Measurements from ENCODE around the gene SMCO2.
A peak's percentile ranks its signal among the peaks of the same experiment; 100 is the strongest.

Gene SMCO2

GRCh38 chr12:27502021-27502435, 55.5 kb downstream of the SMCO2 start:
- DNase-seq = no peak

GRCh38 chr12:27504507-27504906, 58.0 kb downstream of the SMCO2 start:
- no peak for DNase-seq

DNA sequence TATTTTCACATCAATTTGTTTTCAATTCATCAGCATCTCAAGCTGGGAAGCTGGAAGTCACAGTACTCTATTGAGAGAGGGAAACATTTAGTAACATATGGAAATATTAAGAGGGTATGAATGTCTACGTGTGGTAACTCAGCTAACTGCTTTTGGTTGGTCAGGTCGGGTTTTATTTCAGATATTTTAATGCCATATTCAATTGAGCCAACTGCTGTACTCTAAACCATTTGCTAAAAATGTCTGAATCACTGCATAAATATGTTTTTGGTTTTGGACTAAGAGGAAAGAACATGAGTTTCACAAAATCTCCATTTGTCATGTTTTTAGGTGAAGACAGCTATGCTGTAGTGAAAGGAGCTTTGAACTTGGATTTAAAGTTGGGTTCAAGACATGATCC, 58.6 kb downstream of the SMCO2 start:
- no peak for DNase-seq

DNA sequence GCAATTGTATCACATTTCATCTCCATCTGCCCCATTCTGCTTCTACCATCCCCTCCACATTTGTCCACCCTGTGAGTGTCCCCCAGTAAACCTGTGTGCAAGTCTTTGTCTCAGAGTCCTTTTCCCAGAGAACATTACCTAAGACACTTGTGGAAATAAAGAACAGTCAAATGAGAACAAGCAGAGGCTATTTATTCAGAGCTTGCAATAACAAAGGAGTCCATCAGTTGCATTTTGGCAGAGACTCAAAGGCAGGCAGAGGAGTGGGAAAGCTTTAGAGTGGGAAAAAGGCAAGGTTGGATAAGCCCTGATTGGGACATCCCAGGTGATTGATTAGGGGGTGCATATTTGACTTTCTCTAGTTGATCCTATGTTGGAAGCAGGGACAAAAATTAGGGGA, 59.2 kb downstream of the SMCO2 start:
- no peak for DNase-seq

GRCh38 chr12:27506645-27507189, 60.2 kb downstream of the SMCO2 start:
- no peak for DNase-seq

DNA sequence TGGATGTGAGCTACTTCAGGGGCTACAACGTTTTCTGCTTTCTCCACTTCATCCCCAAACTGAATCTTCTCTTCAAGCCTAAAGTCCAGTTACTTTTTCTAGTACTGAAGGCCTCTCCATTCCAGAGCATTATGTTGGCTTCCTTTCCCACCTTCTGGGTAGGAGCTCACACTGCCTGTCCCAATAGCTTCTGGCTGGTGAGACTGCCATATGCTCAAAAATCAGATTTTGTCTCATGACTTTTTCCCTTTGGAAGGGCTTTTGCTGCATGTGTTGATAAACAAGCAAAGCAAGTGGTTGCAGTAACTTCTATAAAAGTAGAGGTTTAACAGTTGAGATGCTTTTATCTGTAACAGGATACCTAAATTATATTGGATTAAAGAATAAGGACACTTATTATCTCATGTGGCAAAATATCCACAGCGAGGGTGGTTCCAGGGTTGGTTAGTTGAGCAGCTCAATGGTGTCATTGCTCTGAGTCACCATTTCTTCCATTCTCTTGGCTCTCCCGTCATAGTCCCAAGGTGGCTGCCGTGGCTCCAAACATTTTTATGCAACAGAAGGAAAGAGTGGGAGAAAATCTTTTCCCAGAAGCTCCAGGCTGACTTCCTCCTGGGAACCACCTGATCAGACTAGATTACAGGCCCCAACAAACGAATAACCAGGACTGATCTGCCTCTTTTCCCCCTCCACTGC, 62.3 kb downstream of the SMCO2 start:
- DNase-seq = no peak

DNA sequence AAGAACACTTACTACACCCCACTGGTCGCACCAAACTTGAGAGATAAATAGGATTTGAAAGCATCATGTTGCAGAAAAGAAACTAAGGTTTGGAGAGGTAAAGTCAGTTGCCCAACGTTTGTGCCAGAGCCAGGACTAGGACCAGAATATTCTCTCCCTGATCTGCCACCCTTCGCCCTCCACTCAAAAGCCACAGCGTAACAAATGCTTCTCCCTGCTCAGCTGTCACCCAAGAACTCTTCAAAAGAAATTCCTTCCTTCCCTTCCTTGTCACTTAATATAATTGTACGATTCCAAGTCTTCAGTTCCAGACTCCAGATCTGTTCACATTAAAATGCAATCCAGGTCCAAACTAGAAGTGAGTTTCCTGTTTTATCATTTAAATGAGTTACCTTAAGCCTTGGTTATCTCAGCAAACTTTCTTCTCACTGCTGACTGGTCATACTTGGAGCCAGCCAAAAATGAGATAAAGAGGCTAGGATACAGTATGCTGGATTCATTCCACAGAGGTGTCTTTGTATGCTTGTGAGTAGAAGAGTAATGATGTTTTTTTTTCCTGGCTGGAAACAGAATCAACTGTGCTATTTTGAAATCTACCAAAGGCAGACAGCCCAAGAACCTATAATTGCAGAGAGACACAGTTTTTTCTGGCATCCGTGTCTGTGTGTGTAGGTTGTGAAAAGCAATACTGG, 64.6 kb downstream of the SMCO2 start:
- no peak for DNase-seq

GRCh38 chr12:27511723-27512045, 65.1 kb downstream of the SMCO2 start:
- DNase-seq = no peak

- DNase-seq = no peak
Measured at GRCh38 chr12:27513155-27513824, 66.8 kb downstream of the SMCO2 start.

DNA sequence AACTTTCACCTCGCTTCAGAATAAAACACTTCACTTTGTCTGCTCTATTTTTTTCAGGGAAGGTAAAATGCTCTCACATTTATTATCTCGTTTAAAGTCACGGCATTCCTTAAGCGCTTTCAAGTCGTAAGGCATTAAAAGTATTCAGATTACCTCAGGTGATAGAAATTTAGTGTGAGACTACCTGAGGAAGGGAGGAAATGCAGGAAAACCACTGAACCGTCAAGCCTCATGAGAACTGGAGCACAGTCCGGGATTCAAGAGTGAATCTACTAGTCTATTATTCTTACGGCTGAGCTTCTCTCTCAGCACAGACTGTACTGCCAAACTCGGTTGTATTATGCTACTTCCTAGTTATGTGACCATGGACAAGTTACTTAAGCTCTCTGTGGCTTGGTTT, 69.1 kb downstream of the SMCO2 start:
- DNase-seq = no peak

GRCh38 chr12:27516625-27517024, 70.1 kb downstream of the SMCO2 start:
- DNase-seq = no peak

DNA sequence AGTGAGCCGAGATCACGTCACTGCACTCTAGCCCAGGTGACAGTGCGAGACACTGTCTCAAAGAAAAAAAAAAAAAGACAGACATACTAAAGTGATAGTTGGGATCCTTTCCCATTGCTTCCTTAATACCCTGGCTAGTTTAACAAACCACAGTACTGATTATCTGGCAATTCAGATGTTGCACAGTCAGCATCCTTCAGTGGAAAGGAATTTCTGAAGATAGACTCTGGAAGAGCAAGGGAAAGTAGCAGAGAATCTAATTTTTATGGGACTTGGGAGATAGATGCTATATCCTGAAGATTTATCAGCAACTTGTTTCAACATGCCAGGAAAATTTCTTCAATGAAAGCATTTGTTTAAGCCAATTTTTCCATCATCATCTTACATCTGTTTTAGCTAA, 71.0 kb downstream of the SMCO2 start:
- DNase-seq = no peak

- no peak for DNase-seq
Measured at GRCh38 chr12:27517961-27518665, 71.6 kb downstream of the SMCO2 start.

- no peak for DNase-seq
Measured at GRCh38 chr12:27521066-27521465, 74.5 kb downstream of the SMCO2 start.

DNA sequence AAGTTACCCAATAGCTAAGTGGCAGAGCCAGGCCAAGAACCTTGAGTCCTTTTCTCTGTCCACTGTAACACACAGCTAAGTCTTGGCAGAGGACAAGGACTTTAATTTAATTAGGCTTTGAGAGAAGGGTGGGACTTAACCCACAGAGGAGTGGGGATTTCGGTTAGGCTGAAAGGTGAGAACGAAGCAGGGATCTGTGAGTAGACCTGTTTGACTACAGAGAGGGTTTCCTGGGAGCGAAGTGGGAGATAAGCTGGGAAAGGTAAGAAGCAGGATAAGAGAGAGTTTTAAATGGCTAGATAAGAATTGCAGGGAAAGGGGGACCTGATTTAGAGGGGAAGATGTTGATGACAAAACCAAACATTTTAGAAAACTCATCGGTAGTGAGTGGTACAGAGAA, 75.4 kb downstream of the SMCO2 start:
- no peak for DNase-seq

GRCh38 chr12:27523305-27523641, 76.7 kb downstream of the SMCO2 start:
- DNase-seq = no peak

DNA sequence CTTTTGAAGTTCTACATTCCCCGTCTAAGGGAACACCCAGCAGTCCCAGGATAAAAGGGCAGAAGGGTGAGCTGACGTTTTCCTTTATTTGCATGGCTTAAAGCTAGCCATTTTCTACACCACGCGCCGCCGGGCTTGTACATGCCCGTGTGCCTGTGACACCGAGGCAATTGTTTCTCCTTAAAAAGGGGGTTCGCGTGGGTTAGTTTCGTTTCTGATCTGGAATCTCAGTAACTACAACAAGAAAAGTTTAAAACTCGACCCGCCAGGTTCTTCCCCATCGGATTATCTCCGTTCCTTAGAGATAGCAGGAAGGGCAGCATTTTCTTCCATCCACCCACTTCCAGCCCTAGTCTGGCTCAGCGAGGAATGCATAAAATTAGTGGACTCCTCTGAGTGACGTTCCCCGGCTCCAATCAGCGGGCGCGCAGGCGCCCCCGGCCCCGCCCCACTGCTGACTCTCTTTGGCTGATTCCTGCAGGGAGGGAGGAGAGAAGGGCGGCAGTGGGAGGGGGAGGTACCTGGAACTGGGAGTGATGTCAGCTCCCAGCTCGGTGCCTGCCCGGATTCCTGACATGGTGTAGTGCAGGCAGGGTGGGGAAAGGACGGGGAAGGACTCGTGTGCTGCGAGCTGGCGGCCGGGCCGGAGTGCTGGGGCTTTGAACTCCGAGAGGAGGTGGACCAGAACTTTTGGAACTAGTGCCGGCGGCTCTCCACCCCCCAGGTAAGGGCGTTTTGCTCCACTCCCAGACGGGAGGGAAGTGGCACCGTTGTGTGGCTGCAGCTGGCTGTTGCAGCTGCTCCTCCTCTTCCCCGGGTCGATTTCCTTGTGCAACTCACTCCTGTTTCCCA, 77.3 kb downstream of the SMCO2 start, which contains the start of gene PPFIBP1:
Gene PPFIBP1 (plus strand): TSS at position 565 of the 852 bp plus-strand sequence. CDS start 109,191 bp downstream, outside the sequence.
- DNase-seq = peak; percentile 95

DNA sequence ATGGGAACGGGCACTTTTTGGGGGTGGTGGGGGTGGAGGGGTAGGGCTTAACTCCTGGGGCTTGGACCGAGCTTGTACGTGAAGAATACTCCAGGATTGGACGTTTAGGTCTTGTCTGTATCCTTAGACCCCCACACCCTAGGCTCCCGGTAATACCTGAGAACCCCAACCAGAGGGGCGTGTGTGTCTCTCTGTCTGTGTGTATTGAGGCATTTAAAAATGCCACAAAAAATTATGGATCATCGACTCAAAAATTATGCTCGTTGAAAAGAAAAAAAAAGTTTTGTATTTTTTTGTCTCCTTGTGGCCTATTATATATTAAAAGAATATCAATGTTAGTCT, 77.9 kb downstream of the SMCO2 start:
- no peak for DNase-seq

- no peak for DNase-seq
Measured at GRCh38 chr12:27524839-27525753, 78.6 kb downstream of the SMCO2 start.

DNA sequence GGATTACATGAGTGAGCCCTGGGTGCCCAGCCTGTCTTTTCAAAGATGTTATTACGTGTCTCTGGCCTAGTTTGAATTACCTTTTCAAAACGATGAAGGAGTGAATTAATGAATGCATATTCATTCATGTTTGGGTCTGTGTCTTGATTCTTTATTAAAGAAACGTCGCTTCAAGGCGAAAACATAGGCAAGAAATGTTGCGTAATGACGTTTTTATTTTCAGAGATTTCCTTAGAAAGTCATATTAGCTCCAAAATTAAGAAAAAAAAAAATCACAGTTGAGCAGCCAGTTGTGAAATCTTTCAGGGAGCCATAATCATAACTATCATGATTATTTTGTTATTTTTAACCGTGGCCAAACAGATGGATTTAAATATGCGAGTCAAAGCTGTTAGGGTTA, 81.0 kb downstream of the SMCO2 start:
- no peak for DNase-seq

- DNase-seq = no peak
Measured at GRCh38 chr12:27528788-27529187, 82.3 kb downstream of the SMCO2 start.

Measured in NCI-H1694 (cell line).